Subcutaneous adipose tissue (tissue), 4 donors: ENCODE measurements around the gene BORCS5. TPM values are rescaled to one million over a fixed set of nuclear protein-coding genes. Genes with fewer than 3 reads are reported as not detected.

ENCODE experiments used
- total RNA-seq, 4 donors: library from RNA; depleted of rRNA; stranded (reverse); fragments of >200 nt; gene quantifications; one replicate each; pipeline ENCODE4 v1.1.0, GENCODE V29; 2016
- TF ChIP-seq, protein P1 (sequence below): fragments of 450-650 bp; IDR thresholded peaks from one replicate; pipeline ENCODE4 v1.5.1; 2016; ENCODE audit warnings: low read depth, mild to moderate bottlenecking, control low read depth, antibody characterized with exemption, moderate library complexity

BORCS5 gene
- total RNA-seq, 4 donors from 2014 or later, result 9.8 to 21.4 (median 14.6) TPM

GRCh38 chr12:12331244-12331771, 25.6 kb upstream of the BORCS5 start:
- TF ChIP-seq, protein P1, sequence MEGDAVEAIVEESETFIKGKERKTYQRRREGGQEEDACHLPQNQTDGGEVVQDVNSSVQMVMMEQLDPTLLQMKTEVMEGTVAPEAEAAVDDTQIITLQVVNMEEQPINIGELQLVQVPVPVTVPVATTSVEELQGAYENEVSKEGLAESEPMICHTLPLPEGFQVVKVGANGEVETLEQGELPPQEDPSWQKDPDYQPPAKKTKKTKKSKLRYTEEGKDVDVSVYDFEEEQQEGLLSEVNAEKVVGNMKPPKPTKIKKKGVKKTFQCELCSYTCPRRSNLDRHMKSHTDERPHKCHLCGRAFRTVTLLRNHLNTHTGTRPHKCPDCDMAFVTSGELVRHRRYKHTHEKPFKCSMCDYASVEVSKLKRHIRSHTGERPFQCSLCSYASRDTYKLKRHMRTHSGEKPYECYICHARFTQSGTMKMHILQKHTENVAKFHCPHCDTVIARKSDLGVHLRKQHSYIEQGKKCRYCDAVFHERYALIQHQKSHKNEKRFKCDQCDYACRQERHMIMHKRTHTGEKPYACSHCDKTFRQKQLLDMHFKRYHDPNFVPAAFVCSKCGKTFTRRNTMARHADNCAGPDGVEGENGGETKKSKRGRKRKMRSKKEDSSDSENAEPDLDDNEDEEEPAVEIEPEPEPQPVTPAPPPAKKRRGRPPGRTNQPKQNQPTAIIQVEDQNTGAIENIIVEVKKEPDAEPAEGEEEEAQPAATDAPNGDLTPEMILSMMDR, result no peak

- TF ChIP-seq, protein P1, result no peak
These were observed 25.0 kb upstream of the BORCS5 start for GRCh38 chr12:12331896-12332295.

GRCh38 chr12:12333407-12334366, 23.2 kb upstream of the BORCS5 start:
- TF ChIP-seq, protein P1, result no peak

GRCh38 chr12:12334367-12335040, 22.4 kb upstream of the BORCS5 start:
- TF ChIP-seq, protein P1, result no peak

GRCh38 chr12:12336049-12336411, 20.8 kb upstream of the BORCS5 start:
- TF ChIP-seq, protein P1, result no peak

DNA sequence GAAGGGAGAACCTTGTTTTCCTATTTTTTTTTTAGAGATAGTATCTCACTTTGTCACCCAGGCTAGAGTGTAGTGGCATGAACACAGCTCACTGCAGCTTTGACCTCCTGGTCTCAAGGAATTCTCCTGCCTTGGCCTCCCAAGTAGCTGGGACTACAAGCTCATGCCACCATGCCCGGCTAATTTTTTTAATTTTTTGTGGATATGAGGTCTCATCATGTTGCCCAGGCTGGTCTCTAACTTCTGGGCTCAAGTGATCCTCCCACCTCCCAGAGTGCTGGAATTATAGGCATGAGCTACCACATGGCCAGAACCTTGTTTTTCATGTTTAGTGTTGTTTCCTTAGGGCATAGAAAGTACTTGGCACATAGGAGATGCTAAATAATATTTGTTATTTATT, 20.4 kb upstream of the BORCS5 start:
- TF ChIP-seq, protein P1, result no peak

DNA sequence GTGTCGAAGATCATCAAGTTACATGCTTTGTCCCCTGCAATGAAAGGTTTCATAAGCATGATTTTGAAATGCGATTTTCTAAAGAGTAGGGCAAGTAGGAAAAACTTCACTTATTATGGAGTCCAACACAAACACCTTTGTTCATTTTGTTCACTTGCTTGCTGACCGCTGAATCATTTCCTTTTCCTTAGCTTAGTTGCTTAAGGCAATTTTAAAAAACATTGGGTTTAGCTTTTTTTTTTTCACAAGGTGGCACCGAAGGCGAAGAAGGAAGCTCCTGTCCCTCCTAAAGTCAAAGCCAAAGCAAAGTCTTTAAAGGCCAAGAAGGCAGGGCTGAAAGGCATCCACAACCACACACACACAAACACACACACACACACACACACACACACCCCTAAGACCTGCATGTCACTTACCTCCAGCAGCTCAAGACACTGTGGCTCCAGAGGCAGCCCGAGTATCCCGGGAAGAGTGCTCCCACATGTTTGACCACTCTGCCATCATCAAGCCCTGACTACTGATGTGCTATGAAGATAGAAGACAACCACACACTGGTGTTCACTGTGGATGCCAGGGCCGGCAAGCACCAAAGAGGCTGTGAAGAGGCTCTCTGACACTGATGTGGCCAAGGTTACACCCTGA, 18.2 kb upstream of the BORCS5 start:
- TF ChIP-seq, protein P1, result no peak
